SK-N-SH (cell line): ENCODE results near the gene HS3ST1.

Source experiments
- CHD2 ChIP-seq: fragments of 150-350 bp; IDR thresholded peaks from 2 replicates; pipeline ENCODE4 v1.6.1; 2018; ENCODE audit warnings: low read length; ENCODE audit not compliant: partially characterized antibody
- CTCF ChIP-seq: fragments of 200-600 bp; sonication (generic); IDR thresholded peaks from 2 replicates; pipeline ENCODE4 v1.6.1; 2017; ENCODE audit warnings: antibody characterized with exemption, mild to moderate bottlenecking, moderate library complexity
- FOXJ3 ChIP-seq: sonication (generic); formaldehyde crosslinking; IDR thresholded peaks from 2 replicates; pipeline ENCODE4 v1.5.1; 2020; ENCODE audit warnings: mild to moderate bottlenecking, missing genetic modification reagents
- GABPA ChIP-seq: IDR thresholded peaks from 2 replicates; pipeline ENCODE4 v1.4.0; 2012; ENCODE audit warnings: low read depth, mild to moderate bottlenecking
- PBX3 ChIP-seq: IDR thresholded peaks from 2 replicates; pipeline ENCODE4; 2012
- POLR2AphosphoS5 ChIP-seq: IDR thresholded peaks from 2 replicates; pipeline ENCODE4 v1.6.1; 2012; ENCODE audit warnings: low read depth, low read length
- RAD21 ChIP-seq: IDR thresholded peaks from 2 replicates; pipeline ENCODE4 v1.6.1; 2012; ENCODE audit warnings: mild to moderate bottlenecking, low read length
- REST ChIP-seq: IDR thresholded peaks from 2 replicates; pipeline ENCODE4 v1.6.1; 2012; ENCODE audit warnings: mild to moderate bottlenecking, low read depth, low read length, moderate library complexity
- TCF12 ChIP-seq: IDR thresholded peaks from 2 replicates; pipeline ENCODE4 v1.4.0; 2012
- TEAD4 ChIP-seq: IDR thresholded peaks from 2 replicates; pipeline ENCODE4 v1.4.0; 2012; ENCODE audit warnings: mild to moderate bottlenecking, borderline replicate concordance; ENCODE audit not compliant: insufficient read depth
- USF2 ChIP-seq: fragments of 150-350 bp; IDR thresholded peaks from 2 replicates; pipeline ENCODE4 v1.6.1; 2017; ENCODE audit warnings: antibody characterized with exemption, low read length, low read depth, borderline replicate concordance

- no peak for TF ChIP-seq CTCF
- TF ChIP-seq REST = no peak
- no peak for TF ChIP-seq PBX3
- TF ChIP-seq CHD2 = no peak
- TF ChIP-seq RAD21 = no peak
- TF ChIP-seq GABPA = no peak
- TF ChIP-seq POLR2AphosphoS5 = no peak
- no peak for TF ChIP-seq USF2
- no peak for TF ChIP-seq FOXJ3 (CRISPR knock-in tag)
- no peak for TF ChIP-seq TEAD4
- no peak for TF ChIP-seq TCF12
Observed at GRCh38 chr4:11470438-11471045, 41.8 kb upstream of the HS3ST1 start.
